Lung (tissue), 12 donors: ENCODE data around the gene ZNF519. TPM values are rescaled to one million over a fixed set of nuclear protein-coding genes. Genes with fewer than 3 reads are reported as not detected.

Experiments used
- ATAC-seq: fragments of 200-7000 bp; cut with Tn5 transposase; one replicate; pipeline ENCODE4 v1.9.1; 2020; ENCODE audit warnings: moderate number of reproducible peaks; ENCODE audit not compliant: insufficient read depth, low FRiP score
- DNase-seq, 3 donors: peaks; one replicate each; pipeline ENCODE4 v3.0.0-alpha.2; 2013 to 2017
- H3K27ac ChIP-seq, 2 donors: one replicate each; pipeline ENCODE4 v1.5.1; 2013; ENCODE audit warnings: mild to moderate bottlenecking in 2 of 2, moderate library complexity in 2 of 2, control low read depth in 1 of 2, inconsistent platforms in 1 of 2, low read depth in 1 of 2, low read length in 1 of 2
- H3K27me3 ChIP-seq, 3 donors: one replicate each; pipeline ENCODE4 v1.5.1; 2013; ENCODE audit warnings: low read length in 2 of 3; ENCODE audit not compliant: control insufficient read depth in 3 of 3, insufficient read depth in 3 of 3
- H3K36me3 ChIP-seq, 4 donors: one replicate each; pipeline ENCODE4 v1.5.1; 2013; ENCODE audit warnings: low read length in 4 of 4, mild to moderate bottlenecking in 1 of 4, moderate library complexity in 1 of 4; ENCODE audit not compliant: control insufficient read depth in 4 of 4, insufficient read depth in 4 of 4
- H3K4me1 ChIP-seq, 5 donors: one replicate each; pipeline ENCODE4 v1.5.1; 2013; ENCODE audit warnings: low read length in 5 of 5, mild to moderate bottlenecking in 2 of 5, moderate library complexity in 1 of 5; ENCODE audit not compliant: control insufficient read depth in 5 of 5, insufficient read depth in 5 of 5
- H3K4me3 ChIP-seq: one replicate; pipeline ENCODE4 v1.5.1; 2013; ENCODE audit warnings: mild to moderate bottlenecking, control low read depth, moderate library complexity
- H3K9ac ChIP-seq, 2 donors: one replicate each; pipeline ENCODE4 v1.5.1; 2013; ENCODE audit warnings: low read length in 2 of 2, control low read depth in 1 of 2; ENCODE audit not compliant: insufficient read depth in 1 of 2
- H3K9me3 ChIP-seq, 4 donors: one replicate each; pipeline ENCODE4 v1.5.1; 2013; ENCODE audit warnings: low read length in 3 of 4, mild to moderate bottlenecking in 1 of 4, moderate library complexity in 1 of 4; ENCODE audit not compliant: control insufficient read depth in 4 of 4, insufficient read depth in 3 of 4
- WGBS, 2 donors: extraction: QIAGEN DNeasy Blood & Tissue Kit; methylation state at CpG; one replicate each; pipeline ENCODE4 v1.1.7; 2013; 5-methylcytosine and 5-hydroxymethylcytosine counted together
- polyA plus RNA-seq, 2 donors: library from polyadenylated mRNA; stranded (reverse); fragments of 200-250 nt; gene quantifications; one replicate each; pipeline ENCODE4 v1.2.1, GENCODE V29; 2013
- total RNA-seq, 2 donors: library from RNA; depleted of rRNA in 1 of 2; stranded (reverse); fragments of >200 nt in 1 of 2; gene quantifications; one replicate each; pipeline ENCODE4 v1.2.1, GENCODE V29; 2014 to 2021
- TF ChIP-seq, protein P1 (sequence below): IDR thresholded peaks from 2 replicates; pipeline ENCODE4 v1.5.1; 2012; ENCODE audit warnings: mild to moderate bottlenecking; ENCODE audit errors: control extremely low read depth, extremely low read depth
- donor health status: control.
- donor health status: control.
- donor health status: Bipolar disorder and iron deficiency.
- donor health status: healthy.
- donor health status: DM: yes; HTN: yes; CAD: no.

ZNF519 gene
- total and polyA plus RNA-seq, 4 donors = 0.70 to 17.2 (median 3.2) TPM

DNA sequence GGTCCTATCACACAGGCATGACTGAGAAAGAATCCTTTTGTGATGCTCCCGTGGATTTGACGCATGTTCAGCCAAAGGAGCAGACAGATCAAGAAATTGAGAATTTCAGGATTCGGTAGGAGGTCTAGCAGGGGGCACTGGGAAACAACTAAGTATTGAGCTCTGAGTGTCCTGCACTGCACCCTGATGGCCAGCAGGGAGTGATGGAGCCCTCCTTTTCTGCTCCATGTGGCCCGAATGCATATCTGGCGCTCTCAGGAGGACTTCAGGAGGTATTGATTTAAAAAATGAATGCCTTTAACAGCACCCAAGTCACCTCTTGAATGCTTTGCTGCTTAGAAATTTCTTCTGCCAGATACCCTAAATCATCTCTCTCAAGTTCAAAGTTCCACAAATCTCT lies 58.0 kb downstream of the ZNF519 start:
- 95 to 96% methylated on average over 5 of the region's 5 CpGs for WGBS, 2 donors
- no peaks in the 10 kb centered on the region for H3K27me3 ChIP-seq
- H3K4me1 ChIP-seq = no peaks in the 10 kb centered on the region
- H3K36me3 ChIP-seq = peaks cover 0 to 3% (median 0%) of the 10 kb centered on the region in 4 donors
- H3K9ac ChIP-seq = no peak overlapping the region
- no peak for DNase-seq
- no peak overlapping the region for H3K4me3 ChIP-seq
- TF ChIP-seq, protein P1, sequence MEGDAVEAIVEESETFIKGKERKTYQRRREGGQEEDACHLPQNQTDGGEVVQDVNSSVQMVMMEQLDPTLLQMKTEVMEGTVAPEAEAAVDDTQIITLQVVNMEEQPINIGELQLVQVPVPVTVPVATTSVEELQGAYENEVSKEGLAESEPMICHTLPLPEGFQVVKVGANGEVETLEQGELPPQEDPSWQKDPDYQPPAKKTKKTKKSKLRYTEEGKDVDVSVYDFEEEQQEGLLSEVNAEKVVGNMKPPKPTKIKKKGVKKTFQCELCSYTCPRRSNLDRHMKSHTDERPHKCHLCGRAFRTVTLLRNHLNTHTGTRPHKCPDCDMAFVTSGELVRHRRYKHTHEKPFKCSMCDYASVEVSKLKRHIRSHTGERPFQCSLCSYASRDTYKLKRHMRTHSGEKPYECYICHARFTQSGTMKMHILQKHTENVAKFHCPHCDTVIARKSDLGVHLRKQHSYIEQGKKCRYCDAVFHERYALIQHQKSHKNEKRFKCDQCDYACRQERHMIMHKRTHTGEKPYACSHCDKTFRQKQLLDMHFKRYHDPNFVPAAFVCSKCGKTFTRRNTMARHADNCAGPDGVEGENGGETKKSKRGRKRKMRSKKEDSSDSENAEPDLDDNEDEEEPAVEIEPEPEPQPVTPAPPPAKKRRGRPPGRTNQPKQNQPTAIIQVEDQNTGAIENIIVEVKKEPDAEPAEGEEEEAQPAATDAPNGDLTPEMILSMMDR = no peak
- no peak for ATAC-seq
- no peak overlapping the region for H3K27ac ChIP-seq
- no peaks in the 10 kb centered on the region for H3K9me3 ChIP-seq

DNA sequence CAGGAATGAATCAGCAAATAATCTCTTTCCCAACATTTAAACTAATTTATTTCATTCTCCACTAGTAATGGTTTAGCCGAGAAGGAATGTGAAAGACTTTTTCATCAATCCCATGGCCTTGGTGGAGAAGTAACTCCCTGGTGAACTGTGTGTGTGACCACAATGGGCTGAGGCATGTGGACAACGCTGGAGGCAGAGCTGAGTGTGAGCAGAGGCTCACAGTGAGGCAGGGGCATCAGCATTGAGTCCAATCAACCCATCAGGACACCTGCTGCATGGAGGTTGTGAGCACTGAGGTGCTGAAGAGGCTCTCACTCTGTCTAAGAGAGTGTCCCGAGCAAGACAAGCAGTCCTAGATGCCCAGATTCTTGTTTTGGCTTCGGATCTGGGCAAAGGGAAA lies 78.6 kb downstream of the ZNF519 start:
- Histone ChIP-seq H3K27me3 (no peaks in the 10 kb centered on the region), H3K36me3 (no peaks in the 10 kb centered on the region), H3K4me1 (no peaks in the 10 kb centered on the region), H3K9ac (no peak overlapping the region), H3K9me3 (peaks cover 0 to 12% (median under 1%) of the 10 kb centered on the region in 4 donors), H3K27ac (no peak overlapping the region), H3K4me3 (no peak overlapping the region)
- TF ChIP-seq, protein P1 = no peak
- no peak for DNase-seq
- ATAC-seq = no peak
- 86 to 90% methylated on average over 4 of the region's 4 CpGs for WGBS, 2 donors

Other genes starting within 250 kb of the ZNF519 start
- under 1 TPM in 1 of 2 donors, not detected in 1; 0.06 TPM for gene MC2R, start 216.9 kb downstream of the ZNF519 start, total RNA-seq
- gene MC2R, start 216.9 kb downstream of the ZNF519 start, polyA plus RNA-seq = not detected